IMR-90 (cell line): ENCODE results near the gene USP50. TPM values are rescaled to one million over a fixed set of nuclear protein-coding genes. Genes with fewer than 3 reads are reported as not detected.

ENCODE experiments used
- ATAC-seq: fragments of 200-7000 bp; cut with Tn5 transposase; 2 replicates; pipeline ENCODE4 v1.9.1; 2020; ENCODE audit warnings: low read depth, mild to moderate bottlenecking, moderate library complexity
- BruUV-seq: library from RNA; stranded (reverse); fragments of 400-500 nt; replicated peaks from 2 replicates; lab custom pipeline; 2021; lab: Mats Ljungman, UMichigan
- CTCF ChIA-PET: fragments of 300-600 bp; formaldehyde crosslinking; extraction: SDS; loops from one replicate; lab custom pipeline; 2021; ENCODE audit warnings: antibody characterized with exemption; lab: Yijun Ruan, JAX
- POLR2A ChIA-PET: fragments of 300-600 bp; sonication (Branson Sonifier 250); formaldehyde crosslinking; loops from one replicate; lab custom pipeline; 2022; ENCODE audit warnings: antibody characterized with exemption; ENCODE audit not compliant: unreplicated experiment; lab: Charles Lee
- DNase-seq: peaks from one replicate; pipeline ENCODE4 v3.0.0; 2013
- H2AFZ ChIP-seq: replicated peaks from 2 replicates; pipeline ENCODE3; 2013; ENCODE audit warnings: low read length, mild to moderate bottlenecking; ENCODE audit not compliant: poor library complexity
- H2AK5ac ChIP-seq: 2 replicates; pipeline ENCODE4 v1.6.1; 2013; ENCODE audit warnings: low read depth, low read length, inconsistent platforms
- H2AK9ac ChIP-seq: replicated peaks from 2 replicates; pipeline ENCODE3; 2013; ENCODE audit warnings: mild to moderate bottlenecking, low read depth, low read length, moderate library complexity; ENCODE audit not compliant: poor library complexity
- H2BK120ac ChIP-seq: 2 replicates; pipeline ENCODE4 v1.6.1; 2013; ENCODE audit warnings: low read depth, low read length, inconsistent platforms
- H2BK15ac ChIP-seq: 3 replicates; pipeline ENCODE4 v1.6.1; 2013; ENCODE audit warnings: low read depth, low read length, inconsistent platforms
- H2BK20ac ChIP-seq: 2 replicates; pipeline ENCODE4 v1.6.1; 2013; ENCODE audit warnings: low read depth, mild to moderate bottlenecking, inconsistent platforms, low read length, moderate library complexity
- H2BK5ac ChIP-seq: 2 replicates; pipeline ENCODE4 v1.6.1; 2013; ENCODE audit warnings: mild to moderate bottlenecking, low read depth, low read length, inconsistent platforms; ENCODE audit not compliant: poor library complexity, severe bottlenecking
- H3K14ac ChIP-seq: replicated peaks from 2 replicates; pipeline ENCODE4 v1.6.1; 2013; ENCODE audit warnings: low read depth, low read length, inconsistent platforms
- H3K18ac ChIP-seq: 2 replicates; pipeline ENCODE4 v1.6.1; 2013; ENCODE audit warnings: low read depth, low read length, control low read depth
- H3K23ac ChIP-seq: 2 replicates; pipeline ENCODE4 v1.6.1; 2013; ENCODE audit warnings: low read depth, low read length, inconsistent platforms
- H3K27ac ChIP-seq: 2 replicates; pipeline ENCODE4 v1.5.1; 2013; ENCODE audit warnings: mild to moderate bottlenecking, control low read depth, low read length; ENCODE audit not compliant: insufficient read depth
- H3K27me3 ChIP-seq: 2 replicates; pipeline ENCODE4 v1.6.1; 2013; ENCODE audit warnings: low read length; ENCODE audit not compliant: control insufficient read depth, insufficient read depth
- H3K36me3 ChIP-seq: 2 replicates; pipeline ENCODE4 v1.6.1; 2013; ENCODE audit warnings: low read length, mixed read lengths; ENCODE audit not compliant: control insufficient read depth, insufficient read depth
- H3K4ac ChIP-seq: 2 replicates; pipeline ENCODE4 v1.6.1; 2013; ENCODE audit warnings: low read depth, low read length, inconsistent platforms
- H3K4me1 ChIP-seq: 2 replicates; pipeline ENCODE4 v1.6.1; 2013; ENCODE audit warnings: low read length, mixed read lengths; ENCODE audit not compliant: control insufficient read depth, insufficient read depth
- H3K4me2 ChIP-seq: 2 replicates; pipeline ENCODE4 v1.6.1; 2013; ENCODE audit warnings: low read depth, mild to moderate bottlenecking, control low read depth, low read length, moderate library complexity
- H3K4me3 ChIP-seq: 2 replicates; pipeline ENCODE4 v1.5.1; 2013; ENCODE audit warnings: low read depth, mild to moderate bottlenecking, control low read depth, low read length, moderate library complexity; ENCODE audit not compliant: insufficient read depth
- H3K56ac ChIP-seq: 2 replicates; pipeline ENCODE4 v1.6.1; 2013; ENCODE audit warnings: low read length, inconsistent platforms; ENCODE audit not compliant: insufficient read depth; ENCODE audit errors: extremely low read depth
- H3K79me1 ChIP-seq, 2 experiments: 2 replicates each; pipeline ENCODE4 v1.6.1; 2013; ENCODE audit warnings: low read length in 2 of 2, inconsistent platforms in 1 of 2, low read depth in 1 of 2
- H3K9ac ChIP-seq: 2 replicates; pipeline ENCODE4 v1.6.1; 2013; ENCODE audit warnings: low read depth, low read length, control low read depth
- H3K9me1 ChIP-seq: 2 replicates; pipeline ENCODE4 v1.6.1; 2013; ENCODE audit warnings: low read length, inconsistent platforms; ENCODE audit not compliant: insufficient read depth
- H3K9me3 ChIP-seq: 2 replicates; pipeline ENCODE4 v1.6.1; 2013; ENCODE audit warnings: low read length; ENCODE audit not compliant: control insufficient read depth, insufficient read depth
- H4K20me1 ChIP-seq: 2 replicates; pipeline ENCODE4 v1.6.1; 2013; ENCODE audit warnings: low read length, inconsistent platforms; ENCODE audit not compliant: insufficient read depth
- H4K5ac ChIP-seq: 2 replicates; pipeline ENCODE4 v1.6.1; 2013; ENCODE audit warnings: mild to moderate bottlenecking, low read depth, low read length, control low read depth
- H4K8ac ChIP-seq, 2 experiments: 2 replicates each; pipeline ENCODE4 v1.6.1; 2013; ENCODE audit warnings: low read depth in 2 of 2, low read length in 2 of 2, control low read depth in 1 of 2, inconsistent platforms in 1 of 2
- H4K91ac ChIP-seq: 2 replicates; pipeline ENCODE4 v1.6.1; 2013; ENCODE audit warnings: low read depth, low read length, inconsistent platforms; ENCODE audit not compliant: insufficient read depth
- BHLHE40 ChIP-seq: fragments of 150-350 bp; IDR thresholded peaks from 2 replicates; pipeline ENCODE4 v1.6.1; 2016; ENCODE audit warnings: mild to moderate bottlenecking, low read depth, low read length
- CEBPB ChIP-seq: IDR thresholded peaks from 2 replicates; pipeline ENCODE4 v1.6.1; 2012; ENCODE audit warnings: low read depth, low read length, improper control_type of control experiment
- CHD1 ChIP-seq: IDR thresholded peaks from 2 replicates; pipeline ENCODE4 v1.6.1; 2012; ENCODE audit warnings: low read depth, low read length, improper control_type of control experiment
- CTCF ChIP-seq: conservative IDR thresholded peaks from 2 replicates; pipeline ENCODE4 v1.5.1; 2012; ENCODE audit warnings: mild to moderate bottlenecking, low read depth, low read length, improper control_type of control experiment
- ELK1 ChIP-seq: fragments of 150-350 bp; IDR thresholded peaks from 2 replicates; pipeline ENCODE4 v1.6.1; 2016; ENCODE audit warnings: low read depth, mild to moderate bottlenecking, low read length, moderate library complexity, borderline replicate concordance
- FOS ChIP-seq: fragments of 150-350 bp; IDR thresholded peaks from 2 replicates; pipeline ENCODE4 v1.6.1; 2016; ENCODE audit warnings: low read depth, low read length
- MAFK ChIP-seq: IDR thresholded peaks from 2 replicates; pipeline ENCODE4 v1.6.1; 2012; ENCODE audit warnings: low read depth, low read length, improper control_type of control experiment
- MAZ ChIP-seq: IDR thresholded peaks from 2 replicates; pipeline ENCODE4 v1.6.1; 2012; ENCODE audit warnings: low read depth, mild to moderate bottlenecking, low read length, improper control_type of control experiment, moderate library complexity, borderline replicate concordance
- MXI1 ChIP-seq: IDR thresholded peaks from 2 replicates; pipeline ENCODE4 v1.6.1; 2012; ENCODE audit warnings: low read depth, mild to moderate bottlenecking, low read length, moderate library complexity, borderline replicate concordance
- NFE2L2 ChIP-seq: fragments of 150-350 bp; IDR thresholded peaks from 2 replicates; pipeline ENCODE4 v1.6.1; 2016; ENCODE audit warnings: low read depth, mild to moderate bottlenecking, low read length
- POLR2A ChIP-seq: IDR thresholded peaks from 2 replicates; pipeline ENCODE4 v1.6.1; 2012; ENCODE audit warnings: mild to moderate bottlenecking, low read depth, low read length
- RCOR1 ChIP-seq: IDR thresholded peaks from 2 replicates; pipeline ENCODE4 v1.6.1; 2012; ENCODE audit warnings: mild to moderate bottlenecking, low read length, improper control_type of control experiment; ENCODE audit not compliant: insufficient replicate concordance
- RFX5 ChIP-seq: IDR thresholded peaks from 2 replicates; pipeline ENCODE4 v1.8.0; 2012; ENCODE audit warnings: low read depth, mild to moderate bottlenecking, low read length, moderate library complexity
- SMC3 ChIP-seq: fragments of 150-350 bp; IDR thresholded peaks from 2 replicates; pipeline ENCODE4 v1.6.1; 2016; ENCODE audit warnings: low read depth, mild to moderate bottlenecking, antibody characterized with exemption, low read length, moderate library complexity
- USF2 ChIP-seq: fragments of 150-350 bp; IDR thresholded peaks from 2 replicates; pipeline ENCODE4 v1.6.1; 2017; ENCODE audit warnings: mild to moderate bottlenecking, antibody characterized with exemption, low read length, low read depth
- WGBS, 2 experiments: methylation state at CpG; one replicate each; pipeline versions ENCODE4 v1.1.5 to v1.1.7; 2013; ENCODE audit warnings: missing lambda C conversion rate in 2 of 2; ENCODE audit not compliant: insufficient read length in 1 of 2; ENCODE audit errors: extremely low coverage in 2 of 2; 5-methylcytosine and 5-hydroxymethylcytosine counted together
- dilution Hi-C: fragments of 300-500 bp; cut with HindIII; formaldehyde crosslinking; loops from one replicate; pipeline ENCODE4 v1.14.3; 2018; ENCODE audit warnings: low sequenced_read_pairs; ENCODE audit not compliant: unreplicated experiment
- in situ Hi-C: fragments of 300-500 bp; cut with MboI; formaldehyde crosslinking; loops from 3 replicates; pipeline ENCODE4 v1.14.3; 2019; ENCODE audit warnings: low sequenced_read_pairs, inconsistent platforms, mixed read lengths
- intact Hi-C: fragments of 100-400 bp; cut with micrococcal nuclease; formaldehyde crosslinking; loops from 2 replicates; pipeline ENCODE4 v1.10.0; 2022
- polyA plus RNA-seq, 3 experiments: library from polyadenylated mRNA; depleted of rRNA; stranded (reverse); fragments of >200 nt; gene quantifications; 2 replicates each; pipeline ENCODE4 v1.2.3, GENCODE V29; 2012; ENCODE audit warnings: low replicate concordance in 1 of 3
- total RNA-seq: library from RNA; depleted of rRNA; stranded (reverse); fragments of >200 nt; gene quantifications from 2 replicates; pipeline ENCODE4 v1.2.3, GENCODE V29; 2012

Gene USP50
- total and polyA plus RNA-seq, 2 of the 4 experiments (the other 2 are of a cell fraction), result not detected

- H2BK5ac ChIP-seq, result no peak overlapping the region
These were observed 87.9 kb downstream of the USP50 start for GRCh38 chr15:50458348-50459112.

More at GRCh38 chr15:50458348-50459112, 87.9 kb downstream of the USP50 start:
- no peaks in the 10 kb centered on the region for H3K9me3 ChIP-seq
- no peak overlapping the region for H3K23ac ChIP-seq
- no peak overlapping the region for H3K4ac ChIP-seq
- no peak overlapping the region for H4K8ac ChIP-seq
- no peak overlapping the region for H3K27ac ChIP-seq
- H2BK15ac ChIP-seq, result no peak overlapping the region
- H3K27me3 ChIP-seq, result no peaks in the 10 kb centered on the region
- H2BK120ac ChIP-seq, result no peak overlapping the region
- no peak overlapping the region for H2AK9ac ChIP-seq
- no peaks in the 10 kb centered on the region for H4K20me1 ChIP-seq
- no peak overlapping the region for H4K91ac ChIP-seq
- H3K9me1 ChIP-seq, result no peaks in the 10 kb centered on the region
- peaks cover 2% of the 10 kb centered on the region; the same call in 1 of the 2 replicates for H3K4me1 ChIP-seq
- in situ Hi-C loops (no loop called here), dilution Hi-C loops (no loop called here), intact Hi-C loops (no loop called here)
- H3K56ac ChIP-seq, result no peak overlapping the region
- H4K5ac ChIP-seq, result no peak overlapping the region
- no peak overlapping the region for H3K18ac ChIP-seq
- no CpG with 5 or more reads among the region's 7 CpGs for WGBS, 2 experiments
- peaks cover 25% of the 10 kb centered on the region for H3K36me3 ChIP-seq
- no peak overlapping the region for H3K14ac ChIP-seq
- no peak overlapping the region for H2BK20ac ChIP-seq
- H3K79me1 ChIP-seq, result peaks cover 6 to 13% of the 10 kb centered on the region in 2 experiments; a peak in 3 of 4 replicates
- no peak overlapping the region for H2AK5ac ChIP-seq
- ATAC-seq (no peak), DNase-seq (no peak)
- no peak overlapping the region for H3K4me3 ChIP-seq
- no peak for TF ChIP-seq CHD1
- TF ChIP-seq CTCF, result no peak
- no peak for TF ChIP-seq BHLHE40
- TF ChIP-seq SMC3, result no peak
- TF ChIP-seq CEBPB, result no peak
- TF ChIP-seq RFX5, result no peak
- TF ChIP-seq ELK1, result no peak
- no peak for TF ChIP-seq MXI1
- TF ChIP-seq POLR2A, result no peak
- TF ChIP-seq USF2, result no peak
- TF ChIP-seq MAFK, result no peak
- no peak for TF ChIP-seq FOS
- TF ChIP-seq NFE2L2, result no peak
- TF ChIP-seq MAZ, result no peak
- TF ChIP-seq RCOR1, result no peak
- BruUV-seq, result no TSS peak
- no peak overlapping the region for H3K4me2 ChIP-seq
- POLR2A ChIA-PET, result no interaction called here
- CTCF ChIA-PET, result no interaction called here
- H2AFZ ChIP-seq, result no peak overlapping the region
- H3K9ac ChIP-seq, result no peak overlapping the region
